Stimulated activated naive CD8-positive, alpha-beta T cell treated with anti-CD3 and anti-CD28 coated beads, Interleukin-15, Interleukin-2, amounts not matched to agents 100 ng/mL and 50 ng/mL, for 24 hours (primary cell): ENCODE data around the gene MBOAT1.
"Not testable (repeated sequence)": the region's sequence is repeated elsewhere in the genome, so short reads cannot be mapped to it uniquely, and the experiment has no call there.

Experiments used
- H3K27ac Mint-ChIP-seq: one replicate; pipeline ENCODE4 v1.8.0; 2021; ENCODE audit warnings: mild to moderate bottlenecking, mixed read lengths
- H3K27me3 Mint-ChIP-seq: one replicate; pipeline ENCODE4 v1.8.0; 2021; ENCODE audit warnings: mixed read lengths
- H3K36me3 Mint-ChIP-seq: one replicate; pipeline ENCODE4 v1.8.0; 2021; ENCODE audit warnings: low read depth, mixed read lengths
- H3K4me1 Mint-ChIP-seq: one replicate; pipeline ENCODE4 v1.8.0; 2021; ENCODE audit warnings: low read depth, mixed read lengths
- H3K4me3 Mint-ChIP-seq: one replicate; pipeline ENCODE4 v1.8.0; 2021; ENCODE audit warnings: mild to moderate bottlenecking, mixed read lengths
- H3K9me3 Mint-ChIP-seq: one replicate; pipeline ENCODE4 v1.8.0; 2021; ENCODE audit warnings: mixed read lengths

Gene MBOAT1

GRCh38 chr6:20156824-20157223, 55.4 kb downstream of the MBOAT1 start:
- Mint-ChIP-seq H3K4me3 (no peak overlapping the region), H3K36me3 (no peaks in the 10 kb centered on the region), H3K9me3 (no peaks in the 10 kb centered on the region), H3K27ac (no peak overlapping the region), H3K4me1 (no peaks in the 10 kb centered on the region), H3K27me3 (no peaks in the 10 kb centered on the region)

GRCh38 chr6:20154753-20155152, 57.5 kb downstream of the MBOAT1 start:
- no peak overlapping the region for H3K27ac Mint-ChIP-seq
- H3K4me3 Mint-ChIP-seq: no peak overlapping the region
- H3K36me3 Mint-ChIP-seq: peaks cover 5% of the 10 kb centered on the region
- no peaks in the 10 kb centered on the region for H3K9me3 Mint-ChIP-seq
- H3K27me3 Mint-ChIP-seq: no peaks in the 10 kb centered on the region
- no peaks in the 10 kb centered on the region for H3K4me1 Mint-ChIP-seq

- no peak overlapping the region for H3K27ac Mint-ChIP-seq
These were observed 59.1 kb downstream of the MBOAT1 start for GRCh38 chr6:20153194-20153593.

GRCh38 chr6:20148433-20148832, 63.8 kb downstream of the MBOAT1 start:
- Mint-ChIP-seq H3K27me3 (no peaks in the 10 kb centered on the region), H3K4me3 (no peak overlapping the region), H3K36me3 (peaks cover 15% of the 10 kb centered on the region), H3K4me1 (no peaks in the 10 kb centered on the region), H3K27ac (no peak overlapping the region), H3K9me3 (no peaks in the 10 kb centered on the region)

More at GRCh38 chr6:20153194-20153593, 59.1 kb downstream of the MBOAT1 start:
- Mint-ChIP-seq H3K4me1 (no peaks in the 10 kb centered on the region), H3K27me3 (no peaks in the 10 kb centered on the region), H3K36me3 (peaks cover 5% of the 10 kb centered on the region), H3K9me3 (no peaks in the 10 kb centered on the region), H3K4me3 (no peak overlapping the region)

- Mint-ChIP-seq H3K4me1 (no peaks in the 10 kb centered on the region), H3K27me3 (no peaks in the 10 kb centered on the region), H3K9me3 (no peaks in the 10 kb centered on the region), H3K36me3 (peaks cover 22% of the 10 kb centered on the region), H3K27ac (no peak overlapping the region), H3K4me3 (no peak overlapping the region)
These were observed 64.8 kb downstream of the MBOAT1 start for GRCh38 chr6:20147469-20147868.

- H3K36me3 Mint-ChIP-seq: peaks cover 22% of the 10 kb centered on the region
- H3K9me3 Mint-ChIP-seq, H3K27ac Mint-ChIP-seq, H3K27me3 Mint-ChIP-seq, H3K4me3 Mint-ChIP-seq, H3K4me1 Mint-ChIP-seq: not testable (repeated sequence)
These were observed 65.4 kb downstream of the MBOAT1 start for GRCh38 chr6:20146831-20147230.

- Mint-ChIP-seq H3K9me3 (no peaks in the 10 kb centered on the region), H3K36me3 (peaks cover 22% of the 10 kb centered on the region), H3K27me3 (no peaks in the 10 kb centered on the region), H3K4me1 (no peaks in the 10 kb centered on the region), H3K27ac (no peak overlapping the region), H3K4me3 (no peak overlapping the region)
These were observed 66.0 kb downstream of the MBOAT1 start for GRCh38 chr6:20146291-20146690.

GRCh38 chr6:20142866-20143265, 69.4 kb downstream of the MBOAT1 start:
- peaks cover 17% of the 10 kb centered on the region for H3K36me3 Mint-ChIP-seq
- H3K9me3 Mint-ChIP-seq: no peaks in the 10 kb centered on the region
- H3K27me3 Mint-ChIP-seq: no peaks in the 10 kb centered on the region
- no peak overlapping the region for H3K4me3 Mint-ChIP-seq
- H3K4me1 Mint-ChIP-seq: no peaks in the 10 kb centered on the region
- H3K27ac Mint-ChIP-seq: no peak overlapping the region

GRCh38 chr6:20141931-20142330, 70.3 kb downstream of the MBOAT1 start:
- no peaks in the 10 kb centered on the region for H3K4me1 Mint-ChIP-seq
- H3K9me3 Mint-ChIP-seq: no peaks in the 10 kb centered on the region
- no peak overlapping the region for H3K4me3 Mint-ChIP-seq
- no peaks in the 10 kb centered on the region for H3K27me3 Mint-ChIP-seq
- no peak overlapping the region for H3K27ac Mint-ChIP-seq
- peaks cover 13% of the 10 kb centered on the region for H3K36me3 Mint-ChIP-seq

- H3K27me3 Mint-ChIP-seq, H3K36me3 Mint-ChIP-seq, H3K9me3 Mint-ChIP-seq, H3K27ac Mint-ChIP-seq, H3K4me1 Mint-ChIP-seq, H3K4me3 Mint-ChIP-seq: not testable (repeated sequence)
These were observed 72.9 kb downstream of the MBOAT1 start for GRCh38 chr6:20139127-20139963.

- Mint-ChIP-seq H3K27ac (no peak overlapping the region), H3K27me3 (no peaks in the 10 kb centered on the region), H3K4me3 (no peak overlapping the region), H3K36me3 (peaks cover 1% of the 10 kb centered on the region), H3K4me1 (no peaks in the 10 kb centered on the region), H3K9me3 (no peaks in the 10 kb centered on the region)
These were observed 74.4 kb downstream of the MBOAT1 start for GRCh38 chr6:20137837-20138236.

- H3K4me3 Mint-ChIP-seq: no peak overlapping the region
- no peaks in the 10 kb centered on the region for H3K36me3 Mint-ChIP-seq
- H3K27ac Mint-ChIP-seq: no peak overlapping the region
- H3K9me3 Mint-ChIP-seq: no peaks in the 10 kb centered on the region
- no peaks in the 10 kb centered on the region for H3K27me3 Mint-ChIP-seq
- no peaks in the 10 kb centered on the region for H3K4me1 Mint-ChIP-seq
These were observed 75.0 kb downstream of the MBOAT1 start for GRCh38 chr6:20137240-20137639.

- Mint-ChIP-seq H3K27me3 (no peaks in the 10 kb centered on the region), H3K27ac (no peak overlapping the region), H3K36me3 (peaks cover 3% of the 10 kb centered on the region)
These were observed 76.5 kb downstream of the MBOAT1 start for GRCh38 chr6:20135677-20136268.

GRCh38 chr6:20134613-20135012, 77.7 kb downstream of the MBOAT1 start:
- Mint-ChIP-seq H3K36me3 (peaks cover 6% of the 10 kb centered on the region), H3K4me3 (no peak overlapping the region), H3K9me3 (no peaks in the 10 kb centered on the region), H3K27me3 (no peaks in the 10 kb centered on the region), H3K4me1 (no peaks in the 10 kb centered on the region), H3K27ac (no peak overlapping the region)

More at GRCh38 chr6:20135677-20136268, 76.5 kb downstream of the MBOAT1 start:
- H3K4me1 Mint-ChIP-seq: no peaks in the 10 kb centered on the region
- no peak overlapping the region for H3K4me3 Mint-ChIP-seq
- no peaks in the 10 kb centered on the region for H3K9me3 Mint-ChIP-seq

GRCh38 chr6:20129290-20130088, 82.8 kb downstream of the MBOAT1 start:
- no peaks in the 10 kb centered on the region for H3K9me3 Mint-ChIP-seq
- H3K4me1 Mint-ChIP-seq: peaks cover 4% of the 10 kb centered on the region
- H3K27me3 Mint-ChIP-seq: no peaks in the 10 kb centered on the region
- H3K4me3 Mint-ChIP-seq: no peak overlapping the region
- H3K27ac Mint-ChIP-seq: no peak overlapping the region
- peaks cover 6% of the 10 kb centered on the region for H3K36me3 Mint-ChIP-seq
